SJSA1 (cell line): ENCODE measurements around the gene LIG1. TPM values are rescaled to one million over a fixed set of nuclear protein-coding genes. Genes with fewer than 3 reads are reported as not detected.

Experiments used
- DNase-seq, 2 experiments: peaks; one replicate each; pipeline ENCODE4 v3.0.0-alpha.2; 2015 to 2020; ENCODE audit warnings: low spot score in 2 of 2, low read depth in 1 of 2
- H3K27ac ChIP-seq: fragments of 250-450 bp; sonication (Bioruptor Pico); 2 replicates; pipeline ENCODE4 v1.5.1; 2020; ENCODE audit warnings: mild to moderate bottlenecking, moderate library complexity
- H3K27me3 ChIP-seq: fragments of 250-450 bp; sonication (Bioruptor Pico); replicated peaks from 2 replicates; pipeline ENCODE4 v1.5.1; 2020; ENCODE audit warnings: mild to moderate bottlenecking, moderate library complexity
- H3K36me3 ChIP-seq: fragments of 250-450 bp; sonication (Bioruptor Pico); 2 replicates; pipeline ENCODE4 v1.5.1; 2020; ENCODE audit warnings: mild to moderate bottlenecking
- H3K4me1 ChIP-seq: fragments of 250-450 bp; sonication (Bioruptor Pico); replicated peaks from 2 replicates; pipeline ENCODE4 v1.6.1; 2021; ENCODE audit warnings: mild to moderate bottlenecking
- H3K4me3 ChIP-seq: fragments of 250-450 bp; sonication (Bioruptor Pico); 2 replicates; pipeline ENCODE4 v1.5.1; 2020; ENCODE audit warnings: mild to moderate bottlenecking
- H3K9me3 ChIP-seq: fragments of 250-450 bp; sonication (Bioruptor Pico); replicated peaks from 2 replicates; pipeline ENCODE4 v1.5.1; 2020; ENCODE audit warnings: mild to moderate bottlenecking
- total RNA-seq: library from RNA; depleted of rRNA; stranded (reverse); fragments of >200 nt; shearing (Covaris generic); gene quantifications from 2 replicates; pipeline ENCODE4 v1.2.3, GENCODE V29; 2014; rRNA removed

LIG1 gene
- total RNA-seq = 60.6 and 72.9 TPM in 2 replicates

DNA sequence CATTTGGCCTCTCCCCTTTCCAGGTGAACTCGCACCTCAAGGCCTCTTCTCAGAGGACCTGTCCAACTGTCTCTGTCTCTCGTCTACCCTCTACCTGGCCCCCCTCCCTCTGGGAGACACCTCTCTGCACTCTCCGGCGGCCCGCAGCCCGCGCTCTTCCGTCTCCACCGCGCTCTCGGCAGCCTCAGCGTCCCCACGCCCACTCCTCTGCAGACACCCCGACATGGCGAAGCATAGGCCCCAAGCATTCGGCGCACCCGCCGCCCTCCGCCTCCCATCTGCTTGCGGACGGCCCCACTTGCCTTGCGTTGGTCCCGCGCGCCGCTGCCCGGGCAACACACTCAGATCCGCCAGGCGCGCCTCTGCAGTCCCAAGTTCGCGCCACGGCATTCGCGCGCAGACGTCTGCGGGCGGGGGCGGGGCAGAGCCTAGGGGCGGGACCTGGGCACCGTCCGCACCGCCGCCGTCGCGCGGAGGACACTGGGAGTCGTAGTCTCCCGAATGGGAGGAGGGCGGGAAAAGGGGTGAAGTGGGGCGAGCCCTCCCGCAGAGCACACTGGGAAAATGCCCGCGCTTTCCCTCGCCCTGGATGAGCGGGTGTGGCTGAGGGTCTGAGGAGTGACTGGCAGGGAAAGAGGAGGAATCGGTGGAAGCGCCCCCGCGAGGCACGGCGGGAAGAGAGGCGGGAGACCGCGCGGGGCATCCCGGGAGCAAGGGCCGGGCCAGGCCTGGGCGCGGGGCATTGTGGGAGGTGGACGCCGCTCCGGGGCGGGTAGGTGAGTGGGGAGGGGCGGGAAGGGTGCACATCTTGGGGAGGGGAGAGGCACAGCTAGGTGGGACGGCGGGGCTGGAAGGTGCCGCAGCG, at the start of gene LIG1, which contains the start of gene ZSWIM9:
Gene LIG1, minus strand, starts transcription at position 406 of the 865 bp plus-strand sequence. CDS start 4,778 bp downstream, outside the sequence.
Gene ZSWIM9, plus strand, starts transcription at position 742 of the 865 bp plus-strand sequence. CDS start 1,123 bp downstream, outside the sequence.
- peaks cover 17% of the 10 kb centered on the region for H3K36me3 ChIP-seq
- H3K4me1 ChIP-seq = peaks cover 10% of the 10 kb centered on the region
- peak within 1 kb of the TSS; percentile 75 for H3K4me3 ChIP-seq
- peak within 1 kb of the TSS; percentile 85 for H3K27ac ChIP-seq
- peak; percentile 97 to 98 for DNase-seq
- H3K9me3 ChIP-seq = no peaks in the 10 kb centered on the region
- H3K27me3 ChIP-seq = no peaks in the 10 kb centered on the region

DNA sequence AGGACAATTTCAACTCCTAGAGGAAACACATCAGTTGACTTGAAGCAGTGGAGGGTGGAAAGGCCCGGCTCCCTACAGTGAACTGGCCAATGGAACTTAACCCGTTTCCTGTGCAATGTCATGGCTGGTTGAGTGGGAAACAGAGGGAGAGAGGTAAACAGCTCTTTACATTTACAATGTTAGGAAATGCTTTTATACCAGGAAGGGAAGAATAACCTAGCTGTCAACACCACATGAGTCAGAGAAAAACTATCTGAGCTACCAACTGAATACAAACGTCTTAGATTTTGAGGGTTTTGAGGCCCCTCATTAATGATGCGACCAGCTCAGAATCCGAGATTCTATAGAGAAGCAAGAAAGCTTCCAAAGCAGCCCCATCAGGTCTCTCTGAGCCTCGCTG, 48.9 kb upstream of the LIG1 start:
- peak; percentile 54 to 56 for DNase-seq
- no peaks in the 10 kb centered on the region for H3K9me3 ChIP-seq
- H3K4me1 ChIP-seq = peaks cover 15% of the 10 kb centered on the region
- H3K27ac ChIP-seq = peak overlapping the region; percentile 66
- peaks cover 11% of the 10 kb centered on the region; the same call in 1 of the 2 replicates for H3K36me3 ChIP-seq
- H3K27me3 ChIP-seq = no peaks in the 10 kb centered on the region
- H3K4me3 ChIP-seq = no peak overlapping the region

DNA sequence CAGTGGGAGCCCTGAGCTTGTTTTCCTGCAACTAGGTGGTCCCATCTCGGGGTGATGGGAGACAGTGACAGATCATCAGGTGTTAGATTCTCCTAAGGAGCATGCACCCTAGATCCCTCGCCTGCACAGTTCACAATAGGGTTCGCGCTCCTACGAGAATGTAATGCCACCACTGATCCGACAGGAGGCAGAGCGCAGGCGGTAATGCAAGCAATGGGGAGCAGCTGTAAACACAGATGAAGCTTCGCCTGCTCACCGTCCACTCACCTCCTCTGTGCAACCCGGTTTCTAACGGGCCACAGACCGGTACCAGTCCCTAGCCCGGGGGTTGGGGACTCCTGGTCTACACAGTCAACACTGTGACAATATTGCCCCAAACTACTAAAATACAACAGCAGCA, 46.8 kb upstream of the LIG1 start:
- H3K9me3 ChIP-seq = no peaks in the 10 kb centered on the region
- DNase-seq = no peak
- H3K4me1 ChIP-seq = peaks cover 15% of the 10 kb centered on the region
- peaks cover 7% of the 10 kb centered on the region; the same call in 1 of the 2 replicates for H3K36me3 ChIP-seq
- no peak overlapping the region for H3K4me3 ChIP-seq
- no peaks in the 10 kb centered on the region for H3K27me3 ChIP-seq
- H3K27ac ChIP-seq = no peak overlapping the region

DNA sequence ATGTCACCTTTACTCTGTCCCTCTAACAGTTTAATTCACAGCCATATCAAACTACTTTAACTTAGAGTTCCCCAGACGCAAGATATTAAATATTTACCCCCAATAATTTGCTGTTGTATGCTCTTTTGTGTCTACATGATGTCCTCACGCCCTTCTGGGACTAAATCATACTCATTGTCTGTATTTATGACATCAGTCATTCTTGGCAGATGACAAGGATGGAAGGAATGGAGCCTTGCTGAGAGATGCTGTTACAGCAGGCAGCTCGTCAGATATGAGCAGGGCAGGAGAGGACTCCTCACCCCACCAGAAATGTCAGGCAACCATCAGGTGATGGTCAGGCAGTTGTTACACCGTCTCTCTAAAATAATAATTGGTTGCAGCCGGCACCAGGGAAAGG, 43.8 kb upstream of the LIG1 start:
- Histone ChIP-seq H3K4me1 (peaks cover 7% of the 10 kb centered on the region), H3K36me3 (peaks cover 7% of the 10 kb centered on the region; the same call in 1 of the 2 replicates), H3K4me3 (no peak overlapping the region), H3K9me3 (no peaks in the 10 kb centered on the region), H3K27ac (no peak overlapping the region), H3K27me3 (no peaks in the 10 kb centered on the region)
- no peak for DNase-seq

DNA sequence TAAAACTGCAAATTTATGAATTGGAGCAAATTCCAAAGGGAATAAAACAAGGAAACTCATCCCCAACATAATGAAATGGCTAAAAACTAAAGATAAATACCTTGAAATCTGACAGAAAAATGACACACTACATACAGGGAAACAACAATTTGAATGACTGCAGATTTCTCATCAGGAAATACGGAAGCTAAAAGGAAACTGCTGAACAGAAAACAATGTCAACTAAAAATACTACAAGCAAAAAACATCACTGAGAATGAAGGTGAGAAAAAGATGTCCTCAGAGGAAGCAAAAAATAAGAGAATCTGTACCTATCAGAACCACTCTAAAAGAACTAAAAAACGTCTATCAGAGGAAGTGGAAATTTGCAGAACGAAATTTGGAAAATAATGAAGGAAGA, 39.9 kb upstream of the LIG1 start:
- no peak overlapping the region for H3K4me3 ChIP-seq
- no peak overlapping the region for H3K27ac ChIP-seq
- H3K27me3 ChIP-seq = no peaks in the 10 kb centered on the region
- no peaks in the 10 kb centered on the region for H3K9me3 ChIP-seq
- H3K36me3 ChIP-seq = peaks cover 10% of the 10 kb centered on the region; the same call in 1 of the 2 replicates
- no peak for DNase-seq
- H3K4me1 ChIP-seq = no peaks in the 10 kb centered on the region

DNA sequence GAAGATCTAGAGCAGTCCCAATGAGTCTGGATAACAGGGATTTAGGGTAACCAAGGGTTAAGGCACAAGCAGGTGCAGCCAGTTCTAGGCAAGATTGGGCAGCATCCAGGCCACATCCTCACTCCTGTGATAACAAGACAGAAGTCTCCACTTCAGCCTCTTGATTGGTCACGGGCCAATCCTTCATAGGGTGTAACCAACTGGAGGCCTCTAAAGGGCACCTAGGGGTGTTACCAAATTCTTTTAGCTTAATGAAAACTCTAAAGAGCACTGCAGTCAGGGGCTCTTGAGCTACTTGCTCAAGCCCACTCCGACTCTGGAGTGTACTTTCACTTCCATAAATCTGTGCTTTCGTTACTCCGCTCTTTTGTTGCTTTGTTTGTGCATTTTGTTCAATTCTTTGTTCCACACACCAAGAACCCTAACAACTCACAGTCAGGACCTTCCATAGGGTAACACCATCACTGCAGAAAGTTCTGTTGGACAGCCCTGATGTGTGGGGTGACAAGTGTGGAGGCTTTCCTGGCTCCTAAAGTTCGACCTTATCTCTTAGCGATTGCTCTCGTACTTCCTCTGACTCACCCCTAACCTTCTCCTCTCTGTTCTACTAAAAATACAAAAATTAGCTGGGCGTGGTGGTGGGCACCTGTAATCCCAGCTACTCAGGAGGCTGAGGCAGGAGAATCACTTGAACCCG, 36.4 kb upstream of the LIG1 start:
- H3K27ac ChIP-seq = no peak overlapping the region
- H3K36me3 ChIP-seq = peaks cover 10% of the 10 kb centered on the region; the same call in 1 of the 2 replicates
- H3K9me3 ChIP-seq = no peaks in the 10 kb centered on the region
- no peaks in the 10 kb centered on the region for H3K27me3 ChIP-seq
- peaks cover 6% of the 10 kb centered on the region for H3K4me1 ChIP-seq
- H3K4me3 ChIP-seq = no peak overlapping the region
- no peak for DNase-seq

DNA sequence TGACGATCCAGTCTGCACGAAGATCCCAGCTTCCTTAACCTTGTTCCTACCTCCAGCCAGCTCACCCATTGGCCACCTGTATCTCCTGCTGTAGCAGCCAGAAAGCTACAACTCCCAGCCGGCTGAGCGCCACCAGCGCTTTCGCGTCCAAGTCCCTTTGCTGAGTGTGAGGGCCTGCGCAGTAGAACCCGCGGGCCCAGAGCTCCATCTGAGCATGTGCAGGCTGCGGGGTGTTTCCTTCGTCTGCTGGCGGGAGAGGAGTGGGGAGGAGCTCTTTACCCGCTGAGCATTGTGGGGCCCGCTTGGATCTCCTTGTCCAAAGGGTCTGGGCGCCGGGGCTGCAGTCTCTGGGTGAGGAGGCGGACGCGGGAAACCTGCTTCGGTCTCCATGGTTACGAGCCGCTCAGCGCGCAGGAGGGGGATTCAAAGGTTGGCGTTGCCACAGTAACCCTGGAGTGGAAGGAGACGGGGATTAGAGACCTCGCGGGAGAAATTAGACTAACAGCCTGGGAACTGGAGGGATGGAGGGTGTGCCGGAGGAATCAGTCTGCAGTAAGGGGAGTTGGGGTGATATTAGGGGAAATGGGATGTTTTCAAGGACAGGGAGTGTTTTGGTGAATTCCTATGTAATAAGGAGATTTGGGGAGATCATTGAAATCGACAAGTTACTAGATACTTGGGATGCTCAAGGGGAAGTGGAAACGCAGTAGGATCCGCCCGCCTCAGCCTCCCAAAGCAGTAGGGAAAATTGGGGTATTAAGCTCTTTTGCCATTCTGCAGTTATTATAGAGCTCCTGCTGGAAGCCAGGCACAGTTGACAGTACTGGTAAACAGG, 33.9 kb upstream of the LIG1 start:
- peak; percentile 93 to 96 for DNase-seq
- peaks cover 10% of the 10 kb centered on the region; the same call in 1 of the 2 replicates for H3K36me3 ChIP-seq
- peak overlapping the region; percentile 32 for H3K27ac ChIP-seq
- peaks cover 6% of the 10 kb centered on the region for H3K4me1 ChIP-seq
- peak overlapping the region; percentile 52 for H3K4me3 ChIP-seq
- H3K27me3 ChIP-seq = no peaks in the 10 kb centered on the region
- no peaks in the 10 kb centered on the region for H3K9me3 ChIP-seq

DNA sequence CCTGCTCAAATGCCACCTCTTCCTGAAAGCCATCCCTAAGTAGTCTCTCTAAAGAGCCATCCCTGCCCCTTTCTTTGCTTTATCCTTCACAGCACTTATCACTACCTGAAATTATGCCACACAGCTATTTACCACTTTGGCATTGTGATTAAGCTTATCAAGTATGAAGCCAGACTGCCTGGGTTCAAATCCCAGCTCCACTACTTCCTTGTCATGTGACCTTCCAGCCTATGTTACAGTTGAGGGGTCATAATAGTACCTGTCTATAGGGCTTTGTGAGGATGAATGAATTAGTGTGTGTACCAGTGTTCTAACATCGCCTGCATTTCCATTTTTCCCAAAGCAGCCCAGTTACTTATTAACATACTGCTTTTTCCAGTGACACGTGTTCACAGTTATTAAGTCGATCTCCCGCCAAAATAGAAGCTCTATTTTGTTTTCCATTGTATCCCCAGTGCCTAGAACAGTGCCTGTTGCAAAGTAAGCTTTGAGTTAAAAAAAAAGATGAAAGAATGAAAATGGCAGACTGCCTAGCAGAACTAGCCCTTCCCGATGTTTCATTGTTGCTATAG, 33.2 kb upstream of the LIG1 start:
- Histone ChIP-seq H3K4me1 (peaks cover 6% of the 10 kb centered on the region), H3K36me3 (peaks cover 10% of the 10 kb centered on the region; the same call in 1 of the 2 replicates)
- DNase-seq = no peak

DNA sequence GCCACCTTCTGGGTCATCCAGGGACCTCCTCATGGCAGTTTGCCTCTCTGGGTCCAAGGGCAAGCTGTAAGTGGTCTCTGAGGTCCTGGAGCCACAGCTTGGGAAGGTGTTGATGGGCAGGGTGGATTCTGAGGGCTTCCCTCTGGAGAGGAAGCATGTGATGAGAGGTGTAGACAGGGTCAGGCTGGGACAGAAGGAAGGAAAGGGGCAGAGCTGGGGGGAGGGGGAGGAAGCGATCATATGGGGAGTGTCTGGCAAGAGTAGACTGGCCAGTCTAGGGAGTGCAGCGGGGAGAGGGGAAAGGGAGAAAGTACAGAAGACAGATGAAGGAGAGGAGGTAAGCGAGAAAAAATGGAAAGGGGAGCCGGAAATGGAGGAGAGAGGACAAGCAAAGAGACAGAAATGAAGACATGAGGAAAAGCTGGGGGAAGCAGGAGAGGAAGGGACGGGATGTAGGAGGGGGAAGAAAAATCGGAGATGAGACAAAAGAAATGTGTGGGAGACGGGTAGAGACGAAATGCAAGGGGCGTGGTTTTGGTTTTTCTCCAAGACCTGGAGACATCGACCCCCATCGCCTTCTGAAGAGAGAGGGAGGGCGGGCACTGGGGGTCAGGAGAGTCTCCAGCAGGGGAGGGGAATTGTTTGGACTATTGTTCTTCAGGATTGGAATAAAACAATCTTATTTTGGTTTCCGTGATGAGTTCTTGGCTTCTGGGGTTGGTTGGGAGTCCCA, 27.0 kb upstream of the LIG1 start:
- Histone ChIP-seq H3K4me1 (no peaks in the 10 kb centered on the region), H3K36me3 (no peaks in the 10 kb centered on the region), H3K27ac (no peak overlapping the region), H3K9me3 (no peaks in the 10 kb centered on the region), H3K4me3 (no peak overlapping the region), H3K27me3 (no peaks in the 10 kb centered on the region)
- DNase-seq = no peak

More for the DNA sequence above, 33.2 kb upstream of the LIG1 start:
- Histone ChIP-seq H3K4me3 (peak overlapping the region; percentile 52), H3K27me3 (no peaks in the 10 kb centered on the region), H3K9me3 (no peaks in the 10 kb centered on the region), H3K27ac (peak overlapping the region; percentile 32)

DNA sequence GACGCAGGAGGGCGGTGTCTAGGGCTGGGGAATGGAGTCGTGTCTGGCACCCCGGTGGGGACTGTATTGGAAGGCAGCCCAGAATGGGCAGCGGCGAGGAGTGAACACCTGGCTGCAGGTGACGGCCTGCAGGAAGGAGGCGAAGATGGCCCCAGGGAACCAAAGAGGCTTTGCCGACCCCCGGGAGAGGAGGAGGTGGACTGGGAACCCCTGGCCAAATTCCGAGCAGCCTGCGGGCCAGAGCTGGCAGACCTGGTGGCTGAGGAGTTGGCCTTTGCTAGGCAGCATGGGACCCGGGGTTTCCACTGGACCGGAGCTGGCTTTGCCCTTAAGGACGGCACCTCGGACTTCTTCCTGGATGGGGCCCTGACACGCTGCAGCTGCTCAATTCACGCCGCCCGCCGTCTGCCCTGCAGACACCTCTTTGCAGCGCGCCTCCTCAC, 26.2 kb upstream of the LIG1 start:
- no peaks in the 10 kb centered on the region for H3K4me1 ChIP-seq

DNA sequence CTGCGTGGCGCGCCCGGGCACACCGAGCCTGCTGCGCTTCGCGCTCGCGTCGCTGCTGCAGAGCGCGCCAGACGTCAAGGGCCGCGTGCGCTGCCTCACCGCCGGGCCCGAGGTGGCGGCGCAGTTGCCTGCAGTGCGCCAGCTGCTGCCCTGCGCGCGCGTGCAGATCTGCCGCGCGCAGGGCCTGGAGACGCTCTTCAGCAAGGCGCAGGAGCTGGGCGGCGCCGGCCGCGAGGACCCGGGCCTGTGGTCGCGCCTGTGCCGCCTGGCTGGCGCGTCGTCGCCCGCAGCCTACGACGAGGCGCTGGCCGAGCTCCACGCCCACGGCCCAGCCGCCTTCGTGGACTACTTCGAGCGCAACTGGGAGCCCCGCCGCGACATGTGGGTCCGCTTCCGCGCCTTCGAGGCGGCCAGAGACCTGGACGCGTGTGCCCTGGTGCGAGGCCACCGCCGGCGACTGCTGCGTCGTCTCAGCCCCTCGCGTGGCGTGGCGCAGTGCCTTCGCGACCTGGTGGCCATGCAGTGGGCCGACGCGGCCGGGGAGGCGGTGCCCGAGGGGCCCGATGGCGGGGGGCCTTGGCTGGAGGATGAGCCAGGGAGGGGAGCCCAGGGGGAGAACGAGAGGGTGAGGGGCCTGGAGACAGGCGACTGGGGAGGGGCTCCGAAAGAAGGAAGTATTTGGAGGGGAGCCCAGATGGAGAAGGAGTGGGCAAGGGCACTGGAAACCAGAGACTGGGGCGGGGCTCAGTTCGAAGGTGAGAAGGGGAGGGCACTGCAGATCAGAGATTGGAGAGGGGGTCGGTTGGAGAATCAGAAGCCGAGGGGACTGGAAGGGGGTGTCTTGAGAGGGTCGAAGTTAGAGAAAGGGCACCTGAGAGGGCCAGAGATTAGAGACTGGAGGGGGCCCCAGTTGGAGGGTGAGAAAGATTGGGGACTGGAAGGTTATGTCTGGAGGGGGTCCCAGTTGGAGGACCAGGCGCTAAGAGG, 25.0 kb upstream of the LIG1 start:
- no peak for DNase-seq
- H3K4me1 ChIP-seq = no peaks in the 10 kb centered on the region
- peaks cover 7% of the 10 kb centered on the region; the same call in 1 of the 2 replicates for H3K36me3 ChIP-seq
- H3K9me3 ChIP-seq = 0 out of 2 replicates have a peak, but pooled peaks cover 3% of the 10 kb centered on the region
- H3K4me3 ChIP-seq = no peak overlapping the region
- H3K27ac ChIP-seq = no peak overlapping the region
- H3K27me3 ChIP-seq = no peaks in the 10 kb centered on the region

More for the DNA sequence above, 26.2 kb upstream of the LIG1 start:
- no peak overlapping the region for H3K27ac ChIP-seq
- no peak for DNase-seq
- H3K36me3 ChIP-seq = no peaks in the 10 kb centered on the region
- no peaks in the 10 kb centered on the region for H3K9me3 ChIP-seq
- H3K4me3 ChIP-seq = no peak overlapping the region
- H3K27me3 ChIP-seq = no peaks in the 10 kb centered on the region
